K562 (cell line): ENCODE data around the gene WDHD1. TPM values are rescaled to one million over a fixed set of nuclear protein-coding genes. Genes with fewer than 3 reads are reported as not detected.
A peak's percentile ranks its signal among the peaks of the same experiment; 100 is the strongest.

Experiments used
- ATAC-seq: fragments of 200-7000 bp; cut with Tn5 transposase; 3 replicates; pipeline ENCODE4 v1.9.1; 2020; ENCODE audit warnings: moderate library complexity
- BruUV-seq: library from RNA; stranded (reverse); fragments of 400-500 nt; replicated peaks from 2 replicates; lab custom pipeline; 2021; lab: Mats Ljungman, UMichigan
- CTCF ChIA-PET: fragments of 300-600 bp; formaldehyde crosslinking; extraction: SDS; loops from one replicate; lab custom pipeline; 2021; ENCODE audit warnings: low intra/inter-chr PET ratio; lab: Yijun Ruan, JAX
- POLR2A ChIA-PET: fragments of 300-600, 350-650 bp; sonication (Branson Sonifier 250); formaldehyde crosslinking; extraction: SDS; loops from one replicate; lab custom pipeline; 2021; ENCODE audit warnings: antibody characterized with exemption, inconsistent platforms; lab: Yijun Ruan, JAX
- DNase-seq, 4 experiments: peaks; one replicate each; pipeline versions ENCODE4 v3.0.0 to v3.0.0-alpha.2; 2011 to 2018; ENCODE audit warnings: low spot score in 3 of 4, mixed read lengths in 3 of 4; ENCODE audit errors: extremely low read depth in 1 of 4
- FAIRE-seq: peaks from 2 replicates; lab custom pipeline; 2011; peaks lifted over from hg19 to GRCh38; lab: Jason Lieb, UNC
- H2AFZ ChIP-seq: 2 replicates; pipeline ENCODE4 v1.6.0; 2011; ENCODE audit warnings: low read depth, low read length, control low read depth, inconsistent platforms
- H3K27ac ChIP-seq: fragments of 200-600 bp; 3 replicates; pipeline ENCODE4 v1.8.0; 2011; ENCODE audit warnings: low read depth, mild to moderate bottlenecking, control low read depth, inconsistent platforms, low read length, moderate library complexity, mixed read lengths; ENCODE audit errors: extremely low read depth
- H3K27me3 ChIP-seq, 2 experiments: fragments of 300-600 bp in 1 of 2; 2 replicates in 1 of 2; 3 replicates in 1 of 2; pipeline versions ENCODE4 v1.6.0 to v1.8.0; 2011; ENCODE audit warnings: inconsistent platforms in 2 of 2, low read length in 2 of 2, mild to moderate bottlenecking in 1 of 2, mixed read lengths in 1 of 2, moderate library complexity in 1 of 2; ENCODE audit not compliant: control insufficient read depth in 2 of 2, insufficient read depth in 2 of 2
- H3K36me3 ChIP-seq: fragments of 300-600 bp; 3 replicates; pipeline ENCODE4 v1.8.0; 2011; ENCODE audit warnings: mild to moderate bottlenecking, low read length, inconsistent platforms; ENCODE audit not compliant: control insufficient read depth, insufficient read depth
- H3K4me1 ChIP-seq, 2 experiments: fragments of 200-600 bp in 1 of 2; replicated peaks in 1 of 2; 2 replicates in 1 of 2; 3 replicates in 1 of 2; pipeline versions ENCODE4 v1.5.1 to v1.8.0; 2011; ENCODE audit warnings: inconsistent platforms in 2 of 2, low read length in 2 of 2, mild to moderate bottlenecking in 1 of 2, mixed read lengths in 1 of 2, moderate library complexity in 1 of 2; ENCODE audit not compliant: control insufficient read depth in 2 of 2, insufficient read depth in 2 of 2
- H3K4me2 ChIP-seq: 2 replicates; pipeline ENCODE4 v1.6.1; 2011; ENCODE audit warnings: low read length, control low read depth, inconsistent platforms, mixed read lengths; ENCODE audit not compliant: insufficient read depth
- H3K4me3 ChIP-seq: fragments of 200-600 bp; sonication (generic), shearing (Covaris generic); 2 replicates; pipeline ENCODE4 v1.5.1; 2016; ENCODE audit warnings: control low read depth, inconsistent platforms
- H3K79me2 ChIP-seq: fragments of 200-600 bp; 3 replicates; pipeline ENCODE4 v1.8.0; 2011; ENCODE audit warnings: low read length, inconsistent platforms; ENCODE audit not compliant: control insufficient read depth, insufficient read depth
- H3K9ac ChIP-seq, 2 experiments: 2 replicates each; pipeline versions ENCODE4 v1.6.0 to v1.6.1; 2011; ENCODE audit warnings: low read depth in 2 of 2, low read length in 2 of 2, control low read depth in 1 of 2, inconsistent platforms in 1 of 2, mild to moderate bottlenecking in 1 of 2, mixed read lengths in 1 of 2; ENCODE audit not compliant: insufficient read depth in 1 of 2
- H3K9me1 ChIP-seq: one replicate; pipeline ENCODE4 v1.6.0; 2011; ENCODE audit warnings: inconsistent platforms, mild to moderate bottlenecking, low read length, moderate library complexity; ENCODE audit not compliant: control insufficient read depth, insufficient read depth
- H3K9me3 ChIP-seq: replicated peaks from 2 replicates; pipeline ENCODE4 v1.5.1; 2011; ENCODE audit warnings: low read depth, low read length, inconsistent platforms; ENCODE audit not compliant: control insufficient read depth, insufficient read depth
- H4K20me1 ChIP-seq: replicated peaks from 2 replicates; pipeline ENCODE4 v1.6.1; 2011; ENCODE audit warnings: low read length, inconsistent platforms, mixed read lengths; ENCODE audit not compliant: control insufficient read depth, insufficient read depth
- RHOXF2B ChIP-seq: fragments of 250-450 bp; sonication (Bioruptor Pico); conservative IDR thresholded peaks from 2 replicates; pipeline ENCODE4 v1.5.1; 2021
- SMAD1 ChIP-seq: fragments of 150-350 bp; IDR thresholded peaks from 2 replicates; pipeline ENCODE4 v1.6.1; 2014; ENCODE audit warnings: low read length, low read depth; ENCODE audit not compliant: partially characterized antibody
- ZNF408 ChIP-seq: fragments of 250-450 bp; sonication (Bioruptor Pico); IDR thresholded peaks from 2 replicates; pipeline ENCODE4 v1.4.0; 2020; ENCODE audit warnings: low read depth, mild to moderate bottlenecking, moderate library complexity
- WGBS: fragments of 100-300 bp; shearing (Covaris generic); methylation state at CpG from one replicate; pipeline ENCODE4 v1.1.6; 2016; ENCODE audit warnings: low coverage, mixed read lengths; ENCODE audit not compliant: insufficient coverage; ENCODE audit errors: missing lambda C conversion rate; 5-methylcytosine and 5-hydroxymethylcytosine counted together
- in situ Hi-C: fragments of 300-500 bp; cut with MboI; formaldehyde crosslinking; loops from 4 replicates; pipeline ENCODE4 v1.15.0; 2018; ENCODE audit warnings: inconsistent platforms, mixed read lengths
- intact Hi-C: fragments of 100-400 bp; cut with micrococcal nuclease; formaldehyde crosslinking; loops from 2 replicates; pipeline ENCODE4 v1.14.2; 2022
- polyA plus RNA-seq, 8 experiments: library from polyadenylated mRNA; depleted of rRNA in 4 of 8; stranded (reverse) in 5 of 8; unstranded in 3 of 8; fragments of >200 nt; fragmentation: Nextera tagmentation in 2 of 8; fragmentation: Illumina TruSeq in 1 of 8; extraction: Ambion mirVana in 2 of 8; extraction: Trizol in 1 of 8; gene quantifications; 2 replicates each; pipeline versions ENCODE4 v1.2.1 to v1.2.3, GENCODE V29; 2011 to 2014; ENCODE audit warnings: inconsistent platforms in 1 of 8, missing spikeins in 1 of 8
- total RNA-seq, 7 experiments: library from RNA; depleted of rRNA in 6 of 7; stranded (reverse); fragments of >200 nt in 6 of 7; fragmentation: Illumina TruSeq in 2 of 7; extraction: Trizol in 2 of 7; gene quantifications; 2 replicates each; pipeline versions ENCODE4 v1.2.1 to v1.2.3, GENCODE V29; 2011 to 2021; ENCODE audit warnings: low replicate concordance in 1 of 7
- TF ChIP-seq, protein P1 (sequence below): sonication (generic); formaldehyde crosslinking; IDR thresholded peaks from 2 replicates; pipeline ENCODE4 v1.5.0; 2020; ENCODE audit warnings: missing genetic modification reagents
- TF ChIP-seq, protein P2 (sequence below): fragments of 450-650 bp; IDR thresholded peaks from 2 replicates; pipeline ENCODE4 v1.6.1; 2018; ENCODE audit not compliant: partially characterized antibody
- TF ChIP-seq, protein P3 (sequence below): fragments of 450-650 bp; IDR thresholded peaks from 2 replicates; pipeline ENCODE4 v1.6.1; 2016; ENCODE audit warnings: mild to moderate bottlenecking

Gene WDHD1
- total and polyA plus RNA-seq, 9 of the 15 experiments (the other 6 are each of a cell fraction or from before 2014, with no cell fraction given), result 11.7 to 39.1 (median 30.0) TPM

DNA sequence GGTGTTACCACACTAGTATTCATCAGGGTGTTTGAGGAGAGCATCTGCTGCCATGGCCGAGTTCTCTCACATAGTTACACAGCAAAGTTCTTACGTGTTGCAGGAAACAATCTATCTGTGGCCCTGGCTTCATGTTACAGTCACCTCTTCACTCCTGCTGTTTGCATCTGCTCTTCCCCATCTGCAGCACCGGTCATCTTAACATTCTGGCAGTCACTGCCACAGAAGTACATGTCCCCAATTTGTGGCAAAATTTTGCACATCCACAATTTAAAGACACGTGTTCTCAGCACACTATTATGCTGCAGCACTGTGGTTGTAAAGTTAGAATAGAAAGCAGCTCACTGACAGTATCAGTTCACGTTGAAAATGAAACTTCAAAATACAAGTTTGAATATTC lies 47.8 kb upstream of the WDHD1 start (continued):
- TF ChIP-seq SMAD1, result no peak
- TF ChIP-seq, protein P1, sequence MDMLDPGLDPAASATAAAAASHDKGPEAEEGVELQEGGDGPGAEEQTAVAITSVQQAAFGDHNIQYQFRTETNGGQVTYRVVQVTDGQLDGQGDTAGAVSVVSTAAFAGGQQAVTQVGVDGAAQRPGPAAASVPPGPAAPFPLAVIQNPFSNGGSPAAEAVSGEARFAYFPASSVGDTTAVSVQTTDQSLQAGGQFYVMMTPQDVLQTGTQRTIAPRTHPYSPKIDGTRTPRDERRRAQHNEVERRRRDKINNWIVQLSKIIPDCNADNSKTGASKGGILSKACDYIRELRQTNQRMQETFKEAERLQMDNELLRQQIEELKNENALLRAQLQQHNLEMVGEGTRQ (CRISPR knock-in tag), result no peak

DNA sequence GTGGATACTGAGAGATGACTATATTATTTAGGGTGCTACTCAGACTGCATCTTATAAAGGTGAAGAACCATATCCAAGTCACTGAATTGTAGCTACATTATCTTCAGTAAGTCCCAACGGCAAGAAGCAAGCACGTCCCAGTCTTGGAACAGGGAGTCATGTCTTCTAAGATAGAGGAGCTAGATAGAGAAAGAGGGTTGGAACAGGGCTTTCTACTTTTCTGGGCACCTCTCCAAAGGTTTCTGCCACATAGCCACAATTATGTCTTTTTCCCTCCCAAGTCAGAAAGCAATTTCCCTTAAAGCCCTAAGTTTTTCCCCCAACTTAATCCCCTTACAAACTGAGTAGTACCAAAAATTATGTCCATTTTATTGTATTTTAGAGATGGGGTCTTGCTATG lies 47.0 kb upstream of the WDHD1 start:
- POLR2A ChIA-PET, result interaction anchor here (0.6 to 1.0 kb wide), 2 partner anchors 11 to 12 kb away, joined by 3 to 4 read pairs; no protein-coding TSS in a partner anchor

More for the DNA sequence above, 47.0 kb upstream of the WDHD1 start:
- intact Hi-C loops, result no loop called here
- Histone ChIP-seq H3K79me2 (no peaks in the 10 kb centered on the region), H2AFZ (0 out of 2 replicates have a peak overlapping the region, but pooled peaks have one; percentile 58), H3K27me3 (no peaks in the 10 kb centered on the region), H3K36me3 (no peaks in the 10 kb centered on the region), H4K20me1 (no peaks in the 10 kb centered on the region), H3K9me3 (no peaks in the 10 kb centered on the region), H3K4me2 (no peak overlapping the region), H3K9ac (no peak overlapping the region), H3K9me1 (no peaks in the 10 kb centered on the region), H3K27ac (no peak overlapping the region), H3K4me1 (peaks cover 4 to 13% of the 10 kb centered on the region in 2 experiments; a peak in 1 of 5 replicates), H3K4me3 (no peak overlapping the region)
- ATAC-seq (peak; percentile 41; the same call in 2 of the 3 replicates), FAIRE-seq (no peak), DNase-seq (no peak)
- TF ChIP-seq, protein P2, sequence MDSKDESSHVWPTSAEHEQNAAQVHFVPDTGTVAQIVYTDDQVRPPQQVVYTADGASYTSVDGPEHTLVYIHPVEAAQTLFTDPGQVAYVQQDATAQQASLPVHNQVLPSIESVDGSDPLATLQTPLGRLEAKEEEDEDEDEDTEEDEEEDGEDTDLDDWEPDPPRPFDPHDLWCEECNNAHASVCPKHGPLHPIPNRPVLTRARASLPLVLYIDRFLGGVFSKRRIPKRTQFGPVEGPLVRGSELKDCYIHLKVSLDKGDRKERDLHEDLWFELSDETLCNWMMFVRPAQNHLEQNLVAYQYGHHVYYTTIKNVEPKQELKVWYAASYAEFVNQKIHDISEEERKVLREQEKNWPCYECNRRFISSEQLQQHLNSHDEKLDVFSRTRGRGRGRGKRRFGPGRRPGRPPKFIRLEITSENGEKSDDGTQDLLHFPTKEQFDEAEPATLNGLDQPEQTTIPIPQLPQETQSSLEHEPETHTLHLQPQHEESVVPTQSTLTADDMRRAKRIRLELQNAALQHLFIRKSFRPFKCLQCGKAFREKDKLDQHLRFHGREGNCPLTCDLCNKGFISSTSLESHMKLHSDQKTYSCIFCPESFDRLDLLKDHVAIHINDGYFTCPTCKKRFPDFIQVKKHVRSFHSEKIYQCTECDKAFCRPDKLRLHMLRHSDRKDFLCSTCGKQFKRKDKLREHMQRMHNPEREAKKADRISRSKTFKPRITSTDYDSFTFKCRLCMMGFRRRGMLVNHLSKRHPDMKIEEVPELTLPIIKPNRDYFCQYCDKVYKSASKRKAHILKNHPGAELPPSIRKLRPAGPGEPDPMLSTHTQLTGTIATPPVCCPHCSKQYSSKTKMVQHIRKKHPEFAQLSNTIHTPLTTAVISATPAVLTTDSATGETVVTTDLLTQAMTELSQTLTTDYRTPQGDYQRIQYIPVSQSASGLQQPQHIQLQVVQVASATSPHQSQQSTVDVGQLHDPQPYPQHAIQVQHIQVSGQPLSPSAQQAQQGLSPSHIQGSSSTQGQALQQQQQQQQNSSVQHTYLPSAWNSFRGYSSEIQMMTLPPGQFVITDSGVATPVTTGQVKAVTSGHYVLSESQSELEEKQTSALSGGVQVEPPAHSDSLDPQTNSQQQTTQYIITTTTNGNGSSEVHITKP, result no peak
- TF ChIP-seq RHOXF2B (CRISPR knock-in tag) (no peak), ZNF408 (CRISPR knock-in tag) (no peak)
- TF ChIP-seq, protein P3, sequence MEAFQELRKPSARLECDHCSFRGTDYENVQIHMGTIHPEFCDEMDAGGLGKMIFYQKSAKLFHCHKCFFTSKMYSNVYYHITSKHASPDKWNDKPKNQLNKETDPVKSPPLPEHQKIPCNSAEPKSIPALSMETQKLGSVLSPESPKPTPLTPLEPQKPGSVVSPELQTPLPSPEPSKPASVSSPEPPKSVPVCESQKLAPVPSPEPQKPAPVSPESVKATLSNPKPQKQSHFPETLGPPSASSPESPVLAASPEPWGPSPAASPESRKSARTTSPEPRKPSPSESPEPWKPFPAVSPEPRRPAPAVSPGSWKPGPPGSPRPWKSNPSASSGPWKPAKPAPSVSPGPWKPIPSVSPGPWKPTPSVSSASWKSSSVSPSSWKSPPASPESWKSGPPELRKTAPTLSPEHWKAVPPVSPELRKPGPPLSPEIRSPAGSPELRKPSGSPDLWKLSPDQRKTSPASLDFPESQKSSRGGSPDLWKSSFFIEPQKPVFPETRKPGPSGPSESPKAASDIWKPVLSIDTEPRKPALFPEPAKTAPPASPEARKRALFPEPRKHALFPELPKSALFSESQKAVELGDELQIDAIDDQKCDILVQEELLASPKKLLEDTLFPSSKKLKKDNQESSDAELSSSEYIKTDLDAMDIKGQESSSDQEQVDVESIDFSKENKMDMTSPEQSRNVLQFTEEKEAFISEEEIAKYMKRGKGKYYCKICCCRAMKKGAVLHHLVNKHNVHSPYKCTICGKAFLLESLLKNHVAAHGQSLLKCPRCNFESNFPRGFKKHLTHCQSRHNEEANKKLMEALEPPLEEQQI, result no peak
- WGBS, result 3% methylated on average over 2 of the region's 2 CpGs
- CTCF ChIA-PET, result no interaction called here
- no TSS peak for BruUV-seq
- in situ Hi-C loops, result no loop called here
